ENCODE results near the gene PRRX2. TPM values are rescaled to one million over a fixed set of nuclear protein-coding genes. Genes with fewer than 3 reads are reported as not detected.

PRRX2 gene
- polyA plus RNA-seq (2011; rRNA removed) (8.3 and 15.0 TPM in 2 replicates), polyA minus RNA-seq (2011; rRNA and poly(A)+ RNA removed) (4.0 and 4.2 TPM in 2 replicates)

GRCh38 chr9:129665389-129665775 lies at the start of gene PRRX2:
PRRX2 (plus strand) TSS chr9:129665647; CDS start chr9:129665868, 221 bp downstream.
- Histone ChIP-seq H3K4me3 (ENCODE audit: low read depth, low read length) (peak within 1 kb of the TSS; percentile 75), H3K27me3 (ENCODE audit: control insufficient read depth, insufficient read depth, low read length) (no peaks in the 10 kb centered on the region), H3K27ac (ENCODE audit: low read depth, low read length) (no peak within 1 kb of the TSS), H3K9me3 (ENCODE audit: control insufficient read depth, insufficient read depth, low read length) (no peaks in the 10 kb centered on the region; the same call in 1 of the 2 replicates)
- POLR2A ChIA-PET = interaction anchor here (1.0 kb wide), 1 partner anchor 47 kb away, joined by 4 read pairs; no protein-coding TSS in a partner anchor
- no peak for DNase-seq (ENCODE audit: low read depth, low spot score)
- CTCF ChIA-PET = interaction anchor here (1.1 kb wide), 1 partner anchor 62 kb away, joined by 6 read pairs; no protein-coding TSS in a partner anchor
- TF ChIP-seq CTCF (IDR thresholded peaks at IDR 0.05; ENCODE audit: low read depth, low read length) = no peak

- ChIA-PET CTCF (interaction anchor here (0.6 to 4.0 kb wide), 5 partner anchors 9 to 492 kb away, joined by 3 to 12 read pairs (median 4); partner anchors contain the start of gene NTMT1), POLR2A (interaction anchor here (0.6 to 1.0 kb wide), 2 partner anchors 9 to 120 kb away, joined by 3 to 4 read pairs; partner anchors contain the start of gene NTMT1)
- TF ChIP-seq CTCF (IDR thresholded peaks at IDR 0.05; ENCODE audit: low read depth, low read length) = peak; percentile 73
- DNase-seq (ENCODE audit: low read depth, low spot score) = peak; percentile 67
- H3K4me3 ChIP-seq (ENCODE audit: low read depth, low read length) = no peak overlapping the region
- H3K9me3 ChIP-seq (ENCODE audit: control insufficient read depth, insufficient read depth, low read length) = no peaks in the 10 kb centered on the region; the same call in 1 of the 2 replicates
- H3K27me3 ChIP-seq (ENCODE audit: control insufficient read depth, insufficient read depth, low read length) = no peaks in the 10 kb centered on the region
- no peak overlapping the region for H3K27ac ChIP-seq (ENCODE audit: low read depth, low read length)
Measured at GRCh38 chr9:129617167-129617566, 48.3 kb upstream of the PRRX2 start.

- Histone ChIP-seq H3K4me3 (ENCODE audit: low read depth, low read length) (peak overlapping the region; percentile 59), H3K9me3 (ENCODE audit: control insufficient read depth, insufficient read depth, low read length) (no peaks in the 10 kb centered on the region; the same call in 1 of the 2 replicates), H3K27me3 (ENCODE audit: control insufficient read depth, insufficient read depth, low read length) (no peaks in the 10 kb centered on the region), H3K27ac (ENCODE audit: low read depth, low read length) (no peak overlapping the region)
- POLR2A ChIA-PET = interaction anchor here (0.6 to 3.2 kb wide), 5 partner anchors 133 to 490 kb away, joined by 3 to 12 read pairs (median 4); partner anchors contain the start of genes IER5L and PTGES
- TF ChIP-seq CTCF (IDR thresholded peaks at IDR 0.05; ENCODE audit: low read depth, low read length) = peak; percentile 30; the same call in 1 of the 2 replicates
- DNase-seq (ENCODE audit: low read depth, low spot score) = no peak
- CTCF ChIA-PET = interaction anchor here (0.9 to 7.1 kb wide), 2 partner anchors 446 to 483 kb away, joined by 3 to 302 read pairs; no protein-coding TSS in a partner anchor
Measured at GRCh38 chr9:129619787-129620668, 45.4 kb upstream of the PRRX2 start.

GRCh38 chr9:129620669-129621295 lies 44.7 kb upstream of the PRRX2 start, which contains the start of gene C9orf50:
C9orf50 (minus strand) TSS chr9:129621101; CDS start chr9:129620574, 527 bp downstream.
- Histone ChIP-seq H3K27ac (ENCODE audit: low read depth, low read length) (no peak within 1 kb of the TSS), H3K4me3 (ENCODE audit: low read depth, low read length) (peak within 1 kb of the TSS; percentile 59), H3K27me3 (ENCODE audit: control insufficient read depth, insufficient read depth, low read length) (no peaks in the 10 kb centered on the region), H3K9me3 (ENCODE audit: control insufficient read depth, insufficient read depth, low read length) (no peaks in the 10 kb centered on the region)
- DNase-seq (ENCODE audit: low read depth, low spot score) = no peak
- ChIA-PET CTCF (interaction anchor here (0.6 to 7.1 kb wide), 3 partner anchors 446 to 803 kb away, joined by 3 to 302 read pairs (median 7); no protein-coding TSS in a partner anchor), POLR2A (interaction anchor here (0.6 to 3.2 kb wide), 4 partner anchors 132 to 596 kb away, joined by 3 to 12 read pairs (median 4); partner anchors contain the start of genes IER5L and PTGES)
- no peak for TF ChIP-seq CTCF (IDR thresholded peaks at IDR 0.05; ENCODE audit: low read depth, low read length)
